WTC11 (cell line): Measurements from ENCODE around the gene XRCC4. TPM values are rescaled to one million over a fixed set of nuclear protein-coding genes. Genes with fewer than 3 reads are reported as not detected.

Source experiments
- ATAC-seq: fragments of 200-7000 bp; cut with Tn5 transposase; 2 replicates; pipeline ENCODE4 v1.10.0; 2021; ENCODE audit warnings: mild to moderate bottlenecking, moderate library complexity
- CTCF ChIA-PET: fragments of 300-600 bp; sonication (Branson Sonifier 250); formaldehyde crosslinking; loops from one replicate; lab custom pipeline; 2021; ENCODE audit warnings: antibody characterized with exemption; lab: Charles Lee
- POLR2A ChIA-PET: fragments of 350-600 bp; sonication (Branson Sonifier 250); formaldehyde crosslinking; loops from one replicate; lab custom pipeline; 2021; ENCODE audit warnings: antibody characterized with exemption; lab: Charles Lee
- DNase-seq: peaks from one replicate; pipeline ENCODE4 v3.0.0; 2021; ENCODE audit warnings: low spot score
- H3K27ac Mint-ChIP-seq: 2 replicates; pipeline ENCODE4 v1.8.0; 2021; ENCODE audit warnings: mixed read lengths
- H3K27me3 Mint-ChIP-seq: 2 replicates; pipeline ENCODE4 v1.8.0; 2021; ENCODE audit warnings: low read depth, mild to moderate bottlenecking, moderate library complexity, mixed read lengths
- H3K36me3 Mint-ChIP-seq: 2 replicates; pipeline ENCODE4 v1.8.0; 2021; ENCODE audit warnings: mixed read lengths
- H3K4me1 Mint-ChIP-seq: 2 replicates; pipeline ENCODE4 v1.8.0; 2022; ENCODE audit warnings: mixed read lengths
- H3K4me3 Mint-ChIP-seq: 2 replicates; pipeline ENCODE4 v1.8.0; 2021; ENCODE audit warnings: mild to moderate bottlenecking, moderate library complexity, mixed read lengths
- H3K9me3 Mint-ChIP-seq: 2 replicates; pipeline ENCODE4 v1.8.0; 2021; ENCODE audit warnings: mixed read lengths
- ATF6 ChIP-seq: sonication (generic); formaldehyde crosslinking; IDR thresholded peaks from 2 replicates; pipeline ENCODE4 v1.8.1; 2023; ENCODE audit warnings: mild to moderate bottlenecking, missing genetic modification reagents
- EMX1 ChIP-seq: fragments of 250-450 bp; sonication (Bioruptor Pico); IDR thresholded peaks from 2 replicates; pipeline ENCODE4 v1.8.0; 2021; ENCODE audit warnings: mild to moderate bottlenecking
- GTF2I ChIP-seq: fragments of 250-450 bp; sonication (Bioruptor Pico); conservative IDR thresholded peaks from 2 replicates; pipeline ENCODE4 v1.4.0; 2021; ENCODE audit warnings: mild to moderate bottlenecking
- IRF2 ChIP-seq: sonication (generic); formaldehyde crosslinking; IDR thresholded peaks from 2 replicates; pipeline ENCODE4 v1.8.0; 2022; ENCODE audit warnings: low read depth, missing genetic modification reagents, borderline replicate concordance
- JAZF1 ChIP-seq: fragments of 250-450 bp; sonication (Bioruptor Pico); IDR thresholded peaks from 2 replicates; pipeline ENCODE4 v1.9.0; 2021; ENCODE audit warnings: moderate library complexity, mild to moderate bottlenecking, inconsistent platforms
- KAT7 ChIP-seq: sonication (generic); formaldehyde crosslinking; IDR thresholded peaks from 2 replicates; pipeline ENCODE4 v1.8.1; 2023; ENCODE audit warnings: missing genetic modification reagents, mild to moderate bottlenecking, borderline replicate concordance
- MAX ChIP-seq: sonication (generic); formaldehyde crosslinking; IDR thresholded peaks from 2 replicates; pipeline ENCODE4 v1.8.0; 2022; ENCODE audit warnings: mild to moderate bottlenecking, missing genetic modification reagents
- NFE2L1 ChIP-seq: sonication (generic); formaldehyde crosslinking; IDR thresholded peaks from 2 replicates; pipeline ENCODE4 v1.8.1; 2023; ENCODE audit warnings: missing genetic modification reagents
- NR1H2 ChIP-seq: sonication (generic); formaldehyde crosslinking; IDR thresholded peaks from 2 replicates; pipeline ENCODE4 v1.9.0; 2021; ENCODE audit warnings: mild to moderate bottlenecking, moderate library complexity, missing genetic modification reagents
- NR2C2 ChIP-seq: sonication (generic); formaldehyde crosslinking; IDR thresholded peaks from 2 replicates; pipeline ENCODE4 v1.8.0; 2022; ENCODE audit warnings: mild to moderate bottlenecking, missing genetic modification reagents
- NR3C1 ChIP-seq: sonication (generic); formaldehyde crosslinking; conservative IDR thresholded peaks from 2 replicates; pipeline ENCODE4 v1.8.1; 2023; ENCODE audit warnings: low read depth, mild to moderate bottlenecking, missing genetic modification reagents
- OVOL2 ChIP-seq: fragments of 250-450 bp; sonication (Bioruptor Pico); IDR thresholded peaks from 2 replicates; pipeline ENCODE4 v1.9.0; 2021; ENCODE audit warnings: mild to moderate bottlenecking, borderline replicate concordance
- PRRX2 ChIP-seq: fragments of 250-450 bp; sonication (Bioruptor Pico); IDR thresholded peaks from 2 replicates; pipeline ENCODE4 v1.8.0; 2021; ENCODE audit warnings: mild to moderate bottlenecking
- SMAD3 ChIP-seq: sonication (generic); formaldehyde crosslinking; IDR thresholded peaks from 2 replicates; pipeline ENCODE4 v1.8.0; 2022; ENCODE audit warnings: missing genetic modification reagents, mild to moderate bottlenecking, borderline replicate concordance
- SMAD4 ChIP-seq: sonication (generic); formaldehyde crosslinking; IDR thresholded peaks from 2 replicates; pipeline ENCODE4 v1.8.0; 2022; ENCODE audit warnings: mild to moderate bottlenecking, missing genetic modification reagents
- SP1 ChIP-seq: sonication (generic); formaldehyde crosslinking; conservative IDR thresholded peaks from 2 replicates; pipeline ENCODE4 v1.8.1; 2022; ENCODE audit warnings: missing genetic modification reagents
- ZNF396 ChIP-seq: fragments of 250-450 bp; sonication (Bioruptor Pico); IDR thresholded peaks from 2 replicates; pipeline ENCODE4 v1.8.0; 2021; ENCODE audit warnings: mild to moderate bottlenecking, moderate library complexity, borderline replicate concordance
- ZNF512 ChIP-seq: sonication (generic); formaldehyde crosslinking; IDR thresholded peaks from 2 replicates; pipeline ENCODE4 v1.8.1; 2022; ENCODE audit warnings: missing genetic modification reagents, borderline replicate concordance
- ZNF671 ChIP-seq: fragments of 250-450 bp; sonication (Bioruptor Pico); IDR thresholded peaks from 2 replicates; pipeline ENCODE4 v1.8.0; 2021; ENCODE audit warnings: mild to moderate bottlenecking
- total RNA-seq: library from RNA; stranded (reverse); gene quantifications from 3 replicates; pipeline ENCODE4 v1.2.3, GENCODE V29; 2021
- TF ChIP-seq, protein P1 (sequence below): sonication (generic); formaldehyde crosslinking; IDR thresholded peaks from 2 replicates; pipeline ENCODE4 v1.8.1; 2022; ENCODE audit warnings: low read depth, missing genetic modification reagents, borderline replicate concordance
- TF ChIP-seq, protein P2 (sequence below): sonication (generic); formaldehyde crosslinking; IDR thresholded peaks from 2 replicates; pipeline ENCODE4 v1.8.0; 2022; ENCODE audit warnings: mild to moderate bottlenecking, missing genetic modification reagents
- TF ChIP-seq, protein P3 (sequence below): sonication (generic); formaldehyde crosslinking; IDR thresholded peaks from 2 replicates; pipeline ENCODE4 v1.8.1; 2023; ENCODE audit warnings: mild to moderate bottlenecking, missing genetic modification reagents
- TF ChIP-seq, protein P4 (sequence below): sonication (generic); formaldehyde crosslinking; IDR thresholded peaks from 2 replicates; pipeline ENCODE4 v1.8.0; 2022; ENCODE audit warnings: missing genetic modification reagents

Gene XRCC4
- total RNA-seq, 1 experiment from 2014 or later: 13.5 TPM

GRCh38 chr5:83184534-83184933 is 107.2 kb downstream of the XRCC4 start:
- ATAC-seq (no peak), DNase-seq (no peak)
- Mint-ChIP-seq H3K4me3 (no peak overlapping the region), H3K9me3 (peaks cover 4% of the 10 kb centered on the region), H3K27ac (no peak overlapping the region), H3K27me3 (no peaks in the 10 kb centered on the region)
- POLR2A ChIA-PET: no interaction called here
- TF ChIP-seq ATF6 (no peak), ZNF671 (CRISPR knock-in tag) (no peak), NR2C2 (CRISPR knock-in tag) (no peak), PRRX2 (no peak), NFE2L1 (CRISPR knock-in tag) (no peak), KAT7 (CRISPR knock-in tag) (no peak), ZNF512 (CRISPR knock-in tag) (no peak), SMAD4 (CRISPR knock-in tag) (no peak), MAX (CRISPR knock-in tag) (no peak), IRF2 (CRISPR knock-in tag) (no peak), GTF2I (CRISPR knock-in tag) (no peak)
- TF ChIP-seq, protein P1, sequence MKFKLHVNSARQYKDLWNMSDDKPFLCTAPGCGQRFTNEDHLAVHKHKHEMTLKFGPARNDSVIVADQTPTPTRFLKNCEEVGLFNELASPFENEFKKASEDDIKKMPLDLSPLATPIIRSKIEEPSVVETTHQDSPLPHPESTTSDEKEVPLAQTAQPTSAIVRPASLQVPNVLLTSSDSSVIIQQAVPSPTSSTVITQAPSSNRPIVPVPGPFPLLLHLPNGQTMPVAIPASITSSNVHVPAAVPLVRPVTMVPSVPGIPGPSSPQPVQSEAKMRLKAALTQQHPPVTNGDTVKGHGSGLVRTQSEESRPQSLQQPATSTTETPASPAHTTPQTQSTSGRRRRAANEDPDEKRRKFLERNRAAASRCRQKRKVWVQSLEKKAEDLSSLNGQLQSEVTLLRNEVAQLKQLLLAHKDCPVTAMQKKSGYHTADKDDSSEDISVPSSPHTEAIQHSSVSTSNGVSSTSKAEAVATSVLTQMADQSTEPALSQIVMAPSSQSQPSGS (CRISPR knock-in tag): no peak
- TF ChIP-seq, all 79 proteins: peak for 0
- H3K4me1 Mint-ChIP-seq: peaks cover 8% of the 10 kb centered on the region; the same call in 1 of the 2 replicates
- CTCF ChIA-PET: interaction anchor here (0.7 kb wide), 1 partner anchor 394 kb away, joined by 3 read pairs; no protein-coding TSS in a partner anchor
- H3K36me3 Mint-ChIP-seq: no peaks in the 10 kb centered on the region

DNA sequence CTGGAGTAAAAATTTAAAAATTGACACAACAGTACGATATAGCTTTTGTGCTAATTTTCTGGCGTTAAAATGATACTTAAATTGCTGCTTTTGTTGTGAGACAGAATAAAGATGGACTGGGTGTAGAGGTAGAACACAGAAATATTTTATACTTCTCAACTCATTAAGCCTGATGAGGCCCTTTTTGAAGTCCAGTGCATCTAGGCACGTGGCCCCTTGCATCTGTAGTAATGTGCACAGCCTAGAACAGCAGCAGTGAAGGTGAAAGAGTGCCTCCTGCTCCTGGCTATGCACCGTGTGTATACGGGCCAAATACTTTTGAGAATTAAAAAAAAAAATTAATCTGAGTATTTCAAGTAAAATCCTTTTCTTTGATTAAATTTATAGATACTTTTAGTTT is 115.6 kb downstream of the XRCC4 start:
- Mint-ChIP-seq H3K4me1 (no peaks in the 10 kb centered on the region), H3K27ac (no peak overlapping the region), H3K9me3 (no peaks in the 10 kb centered on the region; the same call in 1 of the 2 replicates), H3K27me3 (no peaks in the 10 kb centered on the region), H3K4me3 (no peak overlapping the region), H3K36me3 (no peaks in the 10 kb centered on the region)
- DNase-seq: no peak
- ATAC-seq: no peak
- CTCF ChIA-PET: no interaction called here
- POLR2A ChIA-PET: no interaction called here
- TF ChIP-seq, protein P2, sequence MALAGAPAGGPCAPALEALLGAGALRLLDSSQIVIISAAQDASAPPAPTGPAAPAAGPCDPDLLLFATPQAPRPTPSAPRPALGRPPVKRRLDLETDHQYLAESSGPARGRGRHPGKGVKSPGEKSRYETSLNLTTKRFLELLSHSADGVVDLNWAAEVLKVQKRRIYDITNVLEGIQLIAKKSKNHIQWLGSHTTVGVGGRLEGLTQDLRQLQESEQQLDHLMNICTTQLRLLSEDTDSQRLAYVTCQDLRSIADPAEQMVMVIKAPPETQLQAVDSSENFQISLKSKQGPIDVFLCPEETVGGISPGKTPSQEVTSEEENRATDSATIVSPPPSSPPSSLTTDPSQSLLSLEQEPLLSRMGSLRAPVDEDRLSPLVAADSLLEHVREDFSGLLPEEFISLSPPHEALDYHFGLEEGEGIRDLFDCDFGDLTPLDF: no peak
- TF ChIP-seq SP1 (CRISPR knock-in tag): no peak
- no peak for TF ChIP-seq ZNF396 (CRISPR knock-in tag)
- TF ChIP-seq NR3C1 (CRISPR knock-in tag): no peak
- TF ChIP-seq ZNF671 (CRISPR knock-in tag): no peak
- no peak for TF ChIP-seq JAZF1
- no peak for TF ChIP-seq EMX1
- TF ChIP-seq, protein P3, sequence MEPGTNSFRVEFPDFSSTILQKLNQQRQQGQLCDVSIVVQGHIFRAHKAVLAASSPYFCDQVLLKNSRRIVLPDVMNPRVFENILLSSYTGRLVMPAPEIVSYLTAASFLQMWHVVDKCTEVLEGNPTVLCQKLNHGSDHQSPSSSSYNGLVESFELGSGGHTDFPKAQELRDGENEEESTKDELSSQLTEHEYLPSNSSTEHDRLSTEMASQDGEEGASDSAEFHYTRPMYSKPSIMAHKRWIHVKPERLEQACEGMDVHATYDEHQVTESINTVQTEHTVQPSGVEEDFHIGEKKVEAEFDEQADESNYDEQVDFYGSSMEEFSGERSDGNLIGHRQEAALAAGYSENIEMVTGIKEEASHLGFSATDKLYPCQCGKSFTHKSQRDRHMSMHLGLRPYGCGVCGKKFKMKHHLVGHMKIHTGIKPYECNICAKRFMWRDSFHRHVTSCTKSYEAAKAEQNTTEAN (CRISPR knock-in tag): no peak
- no peak for TF ChIP-seq NR1H2
- no peak for TF ChIP-seq ATF6
- TF ChIP-seq, protein P4, sequence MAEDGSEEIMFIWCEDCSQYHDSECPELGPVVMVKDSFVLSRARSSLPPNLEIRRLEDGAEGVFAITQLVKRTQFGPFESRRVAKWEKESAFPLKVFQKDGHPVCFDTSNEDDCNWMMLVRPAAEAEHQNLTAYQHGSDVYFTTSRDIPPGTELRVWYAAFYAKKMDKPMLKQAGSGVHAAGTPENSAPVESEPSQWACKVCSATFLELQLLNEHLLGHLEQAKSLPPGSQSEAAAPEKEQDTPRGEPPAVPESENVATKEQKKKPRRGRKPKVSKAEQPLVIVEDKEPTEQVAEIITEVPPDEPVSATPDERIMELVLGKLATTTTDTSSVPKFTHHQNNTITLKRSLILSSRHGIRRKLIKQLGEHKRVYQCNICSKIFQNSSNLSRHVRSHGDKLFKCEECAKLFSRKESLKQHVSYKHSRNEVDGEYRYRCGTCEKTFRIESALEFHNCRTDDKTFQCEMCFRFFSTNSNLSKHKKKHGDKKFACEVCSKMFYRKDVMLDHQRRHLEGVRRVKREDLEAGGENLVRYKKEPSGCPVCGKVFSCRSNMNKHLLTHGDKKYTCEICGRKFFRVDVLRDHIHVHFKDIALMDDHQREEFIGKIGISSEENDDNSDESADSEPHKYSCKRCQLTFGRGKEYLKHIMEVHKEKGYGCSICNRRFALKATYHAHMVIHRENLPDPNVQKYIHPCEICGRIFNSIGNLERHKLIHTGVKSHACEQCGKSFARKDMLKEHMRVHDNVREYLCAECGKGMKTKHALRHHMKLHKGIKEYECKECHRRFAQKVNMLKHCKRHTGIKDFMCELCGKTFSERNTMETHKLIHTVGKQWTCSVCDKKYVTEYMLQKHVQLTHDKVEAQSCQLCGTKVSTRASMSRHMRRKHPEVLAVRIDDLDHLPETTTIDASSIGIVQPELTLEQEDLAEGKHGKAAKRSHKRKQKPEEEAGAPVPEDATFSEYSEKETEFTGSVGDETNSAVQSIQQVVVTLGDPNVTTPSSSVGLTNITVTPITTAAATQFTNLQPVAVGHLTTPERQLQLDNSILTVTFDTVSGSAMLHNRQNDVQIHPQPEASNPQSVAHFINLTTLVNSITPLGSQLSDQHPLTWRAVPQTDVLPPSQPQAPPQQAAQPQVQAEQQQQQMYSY: no peak
- TF ChIP-seq SMAD3 (CRISPR knock-in tag): no peak
- TF ChIP-seq OVOL2 (CRISPR knock-in tag): no peak
